Measurements from ENCODE around the gene MXI1. TPM values are rescaled to one million over a fixed set of nuclear protein-coding genes. Genes with fewer than 3 reads are reported as not detected.

Gene MXI1
- total RNA-seq, 1 experiment from 2014 or later = 8.4 TPM

- no peak overlapping the region for H3K27ac Mint-ChIP-seq (ENCODE audit: unreplicated experiment)
- CTCF ChIA-PET = no interaction called here
- no peak for TF ChIP-seq CTCF (IDR thresholded peaks at IDR 0.05; ENCODE audit: unreplicated experiment)
- peaks cover 4% of the 10 kb centered on the region for H3K9me3 Mint-ChIP-seq (ENCODE audit: low read depth, unreplicated experiment)
- H3K27me3 Mint-ChIP-seq (ENCODE audit: unreplicated experiment) = no peaks in the 10 kb centered on the region
- no TSS peak for BruUV-seq (replicated peaks)
- H3K36me3 Mint-ChIP-seq (ENCODE audit: insufficient read depth, unreplicated experiment) = peaks cover 10% of the 10 kb centered on the region
- intact Hi-C loops (cut with micrococcal nuclease; ENCODE audit: unreplicated experiment) = no loop called here
- no peak overlapping the region for H3K4me3 Mint-ChIP-seq (ENCODE audit: low read depth, unreplicated experiment)
- peaks cover 41% of the 10 kb centered on the region for H3K4me1 Mint-ChIP-seq (ENCODE audit: low read depth, unreplicated experiment)
- no peak for DNase-seq
Measured at GRCh38 chr10:110323503-110323902, 116.1 kb downstream of the MXI1 start.

- peaks cover 41% of the 10 kb centered on the region for H3K4me1 Mint-ChIP-seq (ENCODE audit: low read depth, unreplicated experiment)
- intact Hi-C loops (cut with micrococcal nuclease; ENCODE audit: unreplicated experiment) = no loop called here
Measured at GRCh38 chr10:110324201-110324804, 116.9 kb downstream of the MXI1 start.

GRCh38 chr10:110324805-110325280 lies 117.4 kb downstream of the MXI1 start:
- intact Hi-C loops (cut with micrococcal nuclease; ENCODE audit: unreplicated experiment) = loop anchor here (5.0 kb wide), 2 partner anchors 87 to 177 kb away; no protein-coding TSS in a partner anchor
- H3K4me1 Mint-ChIP-seq (ENCODE audit: low read depth, unreplicated experiment) = peaks cover 41% of the 10 kb centered on the region
- H3K9me3 Mint-ChIP-seq (ENCODE audit: low read depth, unreplicated experiment) = peaks cover 4% of the 10 kb centered on the region
- H3K4me3 Mint-ChIP-seq (ENCODE audit: low read depth, unreplicated experiment) = no peak overlapping the region
- H3K27ac Mint-ChIP-seq (ENCODE audit: unreplicated experiment) = peak overlapping the region; percentile 92
- no TSS peak for BruUV-seq (replicated peaks)
- H3K27me3 Mint-ChIP-seq (ENCODE audit: unreplicated experiment) = no peaks in the 10 kb centered on the region
- no peak for DNase-seq
- H3K36me3 Mint-ChIP-seq (ENCODE audit: insufficient read depth, unreplicated experiment) = peaks cover 10% of the 10 kb centered on the region
- CTCF ChIA-PET = no interaction called here
- no peak for TF ChIP-seq CTCF (IDR thresholded peaks at IDR 0.05; ENCODE audit: unreplicated experiment)

More at GRCh38 chr10:110324201-110324804, 116.9 kb downstream of the MXI1 start:
- H3K4me3 Mint-ChIP-seq (ENCODE audit: low read depth, unreplicated experiment) = no peak overlapping the region
- H3K27me3 Mint-ChIP-seq (ENCODE audit: unreplicated experiment) = no peaks in the 10 kb centered on the region
- peaks cover 4% of the 10 kb centered on the region for H3K9me3 Mint-ChIP-seq (ENCODE audit: low read depth, unreplicated experiment)
- BruUV-seq (replicated peaks) = no TSS peak
- CTCF ChIA-PET = no interaction called here
- peak; percentile 22 for DNase-seq
- no peak for TF ChIP-seq CTCF (IDR thresholded peaks at IDR 0.05; ENCODE audit: unreplicated experiment)
- H3K36me3 Mint-ChIP-seq (ENCODE audit: insufficient read depth, unreplicated experiment) = peaks cover 10% of the 10 kb centered on the region
- peak overlapping the region; percentile 92 for H3K27ac Mint-ChIP-seq (ENCODE audit: unreplicated experiment)

GRCh38 chr10:110326351-110327032 lies 119.1 kb downstream of the MXI1 start:
- peaks cover 41% of the 10 kb centered on the region for H3K4me1 Mint-ChIP-seq (ENCODE audit: low read depth, unreplicated experiment)
- peak overlapping the region; percentile 50 for H3K4me3 Mint-ChIP-seq (ENCODE audit: low read depth, unreplicated experiment)
- DNase-seq = no peak
- intact Hi-C loops (cut with micrococcal nuclease; ENCODE audit: unreplicated experiment) = loop anchor here (2.0 to 5.0 kb wide), 3 partner anchors 72 to 176 kb away; no protein-coding TSS in a partner anchor
- CTCF ChIA-PET = interaction anchor here (0.8 to 1.2 kb wide), 5 partner anchors 28 to 94 kb away, joined by 3 to 4 read pairs (median 4); no protein-coding TSS in a partner anchor
- H3K36me3 Mint-ChIP-seq (ENCODE audit: insufficient read depth, unreplicated experiment) = peaks cover 10% of the 10 kb centered on the region
- H3K27ac Mint-ChIP-seq (ENCODE audit: unreplicated experiment) = peak overlapping the region; percentile 92
- no peaks in the 10 kb centered on the region for H3K27me3 Mint-ChIP-seq (ENCODE audit: unreplicated experiment)
- BruUV-seq (replicated peaks) = no TSS peak
- peaks cover 10% of the 10 kb centered on the region for H3K9me3 Mint-ChIP-seq (ENCODE audit: low read depth, unreplicated experiment)
- TF ChIP-seq CTCF (IDR thresholded peaks at IDR 0.05; ENCODE audit: unreplicated experiment) = no peak

All from Calu3 (cell line).